Hematopoietic multipotent progenitor cell treated with erythropoietin and hydrocortisone succinate and interleukin-3 and kit ligand, for 17 days (in vitro differentiated cells): ENCODE measurements around the gene ZFP64.
"Not testable (repeated sequence)": the region's sequence is repeated elsewhere in the genome, so short reads cannot be mapped to it uniquely, and the experiment has no call there.

Experiments
- DNase-seq: peaks from one replicate; pipeline ENCODE4 v3.0.0-alpha.2; 2015; ENCODE audit warnings: low spot score

Gene ZFP64

GRCh38 chr20:52191132-52191915, at the start of gene ZFP64:
Gene ZFP64 (minus strand): TSS chr20:52191779. CDS start chr20:52191636, 143 bp downstream.
- DNase-seq = no peak

GRCh38 chr20:52240802-52241201, 49.2 kb upstream of the ZFP64 start:
- DNase-seq = no peak

GRCh38 chr20:52239102-52239501, 47.5 kb upstream of the ZFP64 start:
- no peak for DNase-seq

- DNase-seq = no peak
Observed at GRCh38 chr20:52236292-52236691, 44.7 kb upstream of the ZFP64 start.

GRCh38 chr20:52235129-52235528, 43.5 kb upstream of the ZFP64 start:
- no peak for DNase-seq

- no peak for DNase-seq
Observed at GRCh38 chr20:52234302-52235045, 42.9 kb upstream of the ZFP64 start.

GRCh38 chr20:52231230-52231746, 39.7 kb upstream of the ZFP64 start:
- no peak for DNase-seq

GRCh38 chr20:52230409-52230808, 38.8 kb upstream of the ZFP64 start:
- DNase-seq = no peak

GRCh38 chr20:52229346-52229745, 37.8 kb upstream of the ZFP64 start:
- DNase-seq = not testable (repeated sequence)

- no peak for DNase-seq
Observed at GRCh38 chr20:52226370-52226769, 34.8 kb upstream of the ZFP64 start.

- no peak for DNase-seq
Observed at GRCh38 chr20:52224920-52225319, 33.3 kb upstream of the ZFP64 start.

GRCh38 chr20:52221362-52221761, 29.8 kb upstream of the ZFP64 start:
- DNase-seq = not testable (repeated sequence)

GRCh38 chr20:52220891-52221290, 29.3 kb upstream of the ZFP64 start:
- DNase-seq = not testable (repeated sequence)

GRCh38 chr20:52219441-52219840, 27.9 kb upstream of the ZFP64 start:
- DNase-seq = no peak

- no peak for DNase-seq
Observed at GRCh38 chr20:52217689-52218395, 26.3 kb upstream of the ZFP64 start.

GRCh38 chr20:52213995-52214394, 22.4 kb upstream of the ZFP64 start:
- DNase-seq = no peak

- no peak for DNase-seq
Observed at GRCh38 chr20:52212943-52213342, 21.4 kb upstream of the ZFP64 start.

- DNase-seq = no peak
Observed at GRCh38 chr20:52210037-52210990, 18.7 kb upstream of the ZFP64 start.

- no peak for DNase-seq
Observed at GRCh38 chr20:52209154-52209571, 17.6 kb upstream of the ZFP64 start.

GRCh38 chr20:52207020-52207810, 15.6 kb upstream of the ZFP64 start:
- DNase-seq = no peak
